Osteocyte (in vitro differentiated cells): ENCODE data around the gene CDC40. TPM values are rescaled to one million over a fixed set of nuclear protein-coding genes. Genes with fewer than 3 reads are reported as not detected.
A peak's percentile ranks its signal among the peaks of the same experiment; 100 is the strongest.

ENCODE experiments used
- DNase-seq: peaks from one replicate; pipeline ENCODE4 v3.0.0; 2021; ENCODE audit warnings: mixed read lengths; ENCODE audit not compliant: unreplicated experiment; ENCODE audit errors: extremely low spot score
- H3K27ac Mint-ChIP-seq: one replicate; pipeline ENCODE4 v1.8.0; 2021; ENCODE audit warnings: mild to moderate bottlenecking, mixed read lengths; ENCODE audit not compliant: unreplicated experiment
- H3K27me3 Mint-ChIP-seq: one replicate; pipeline ENCODE4 v1.8.0; 2021; ENCODE audit warnings: mixed read lengths; ENCODE audit not compliant: unreplicated experiment
- H3K36me3 Mint-ChIP-seq: one replicate; pipeline ENCODE4 v1.8.0; 2021; ENCODE audit warnings: mixed read lengths; ENCODE audit not compliant: unreplicated experiment
- H3K4me1 Mint-ChIP-seq: one replicate; pipeline ENCODE4 v1.8.0; 2021; ENCODE audit warnings: mixed read lengths; ENCODE audit not compliant: unreplicated experiment
- H3K4me3 Mint-ChIP-seq: one replicate; pipeline ENCODE4 v1.8.0; 2021; ENCODE audit warnings: mild to moderate bottlenecking, moderate library complexity, mixed read lengths; ENCODE audit not compliant: unreplicated experiment
- H3K9me3 Mint-ChIP-seq: one replicate; pipeline ENCODE4 v1.8.0; 2021; ENCODE audit warnings: mixed read lengths; ENCODE audit not compliant: unreplicated experiment
- CTCF ChIP-seq: fragments of 200-600 bp; sonication (generic); IDR thresholded peaks from 2 replicates; pipeline ENCODE4 v1.5.0; 2021; ENCODE audit warnings: antibody characterized with exemption, mild to moderate bottlenecking, moderate library complexity
- total RNA-seq: library from RNA; stranded (reverse); gene quantifications from 2 replicates; pipeline ENCODE4 v1.2.1, GENCODE V29; 2021

The CDC40 gene
- total RNA-seq, 1 donor from 2014 or later: 16.7 TPM

- peak within 1 kb of the TSS; percentile 88 for H3K4me3 Mint-ChIP-seq
- H3K27me3 Mint-ChIP-seq: no peaks in the 10 kb centered on the region
- peak within 1 kb of the TSS; percentile 82 for H3K27ac Mint-ChIP-seq
- no peaks in the 10 kb centered on the region for H3K9me3 Mint-ChIP-seq
- peaks cover 9% of the 10 kb centered on the region for H3K4me1 Mint-ChIP-seq
- TF ChIP-seq CTCF: no peak
- peak; percentile 99 for DNase-seq
- H3K36me3 Mint-ChIP-seq: no peaks in the 10 kb centered on the region
These were observed 610 bp upstream of the CDC40 start, which contains the start of gene WASF1 for GRCh38 chr6:110179406-110180227. Gene WASF1 (minus strand): TSS chr6:110179670. CDS start chr6:110127601, 52,069 bp downstream.

- H3K36me3 Mint-ChIP-seq: no peaks in the 10 kb centered on the region
- no peak for TF ChIP-seq CTCF
- H3K27ac Mint-ChIP-seq: no peak overlapping the region
These were observed 1.2 kb downstream of the CDC40 start for GRCh38 chr6:110181131-110182030.

GRCh38 chr6:110183292-110183885 lies 3.2 kb downstream of the CDC40 start:
- Mint-ChIP-seq H3K27me3 (no peaks in the 10 kb centered on the region), H3K4me1 (peaks cover 8% of the 10 kb centered on the region), H3K4me3 (no peak overlapping the region), H3K36me3 (no peaks in the 10 kb centered on the region), H3K27ac (no peak overlapping the region), H3K9me3 (no peaks in the 10 kb centered on the region)
- no peak for TF ChIP-seq CTCF
- DNase-seq: no peak

More at GRCh38 chr6:110181131-110182030, 1.2 kb downstream of the CDC40 start:
- DNase-seq: no peak
- no peaks in the 10 kb centered on the region for H3K27me3 Mint-ChIP-seq
- peaks cover 9% of the 10 kb centered on the region for H3K4me1 Mint-ChIP-seq
- no peak overlapping the region for H3K4me3 Mint-ChIP-seq
- H3K9me3 Mint-ChIP-seq: no peaks in the 10 kb centered on the region

GRCh38 chr6:110185879-110186278 lies 5.7 kb downstream of the CDC40 start:
- Mint-ChIP-seq H3K36me3 (no peaks in the 10 kb centered on the region), H3K27ac (no peak overlapping the region), H3K9me3 (no peaks in the 10 kb centered on the region), H3K4me3 (no peak overlapping the region), H3K27me3 (no peaks in the 10 kb centered on the region), H3K4me1 (peaks cover 6% of the 10 kb centered on the region)
- TF ChIP-seq CTCF: no peak
- no peak for DNase-seq
